ENCODE measurements around the gene IQGAP1.
"Not testable (repeated sequence)": the region's sequence is repeated elsewhere in the genome, so short reads cannot be mapped to it uniquely, and the experiment has no call there.

Gene IQGAP1

DNA sequence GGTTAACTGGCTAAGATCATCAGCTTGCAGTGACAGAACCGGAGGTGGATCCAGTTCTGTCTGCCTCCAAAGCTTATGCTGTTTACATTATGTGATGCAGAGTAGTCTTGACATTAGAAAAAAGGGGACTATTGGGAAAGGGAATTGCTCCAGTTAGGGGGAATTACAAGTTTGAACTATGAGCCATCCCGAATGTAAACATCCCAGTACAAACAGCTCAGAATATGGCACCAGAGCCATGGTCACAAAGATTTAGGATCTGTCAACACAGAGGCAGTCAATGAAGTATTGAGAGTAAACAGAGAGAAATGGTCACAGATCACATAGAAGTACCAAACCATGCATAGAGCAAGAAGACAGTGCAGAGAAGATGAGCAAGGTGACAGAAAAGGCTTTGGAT is 101.9 kb downstream of the IQGAP1 start:
- no peak for DNase-seq

- DNase-seq: no peak
Measured at GRCh38 chr15:90493647-90494046, 105.6 kb downstream of the IQGAP1 start.

- no peak for DNase-seq
Measured at GRCh38 chr15:90495067-90495466, 107.0 kb downstream of the IQGAP1 start.

DNA sequence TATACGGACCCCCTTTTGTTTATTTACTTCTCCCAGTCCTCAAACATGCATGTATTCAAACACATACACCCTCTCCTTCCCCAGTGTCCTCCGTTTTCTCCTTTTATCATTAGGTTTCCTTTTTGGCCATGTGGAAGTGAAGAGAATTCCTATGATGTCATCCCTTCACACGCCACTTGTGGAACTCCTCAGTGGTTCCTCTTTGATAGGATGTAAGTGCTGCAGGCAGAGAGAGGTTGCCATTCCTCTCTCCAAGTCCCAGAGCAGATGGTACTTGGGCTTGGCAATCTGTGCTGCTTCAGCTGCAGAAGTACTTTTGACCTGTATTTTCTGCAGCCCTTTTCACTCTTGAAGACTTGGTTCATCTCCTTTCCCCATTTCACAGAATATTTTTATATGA is 108.7 kb downstream of the IQGAP1 start:
- DNase-seq: no peak

DNA sequence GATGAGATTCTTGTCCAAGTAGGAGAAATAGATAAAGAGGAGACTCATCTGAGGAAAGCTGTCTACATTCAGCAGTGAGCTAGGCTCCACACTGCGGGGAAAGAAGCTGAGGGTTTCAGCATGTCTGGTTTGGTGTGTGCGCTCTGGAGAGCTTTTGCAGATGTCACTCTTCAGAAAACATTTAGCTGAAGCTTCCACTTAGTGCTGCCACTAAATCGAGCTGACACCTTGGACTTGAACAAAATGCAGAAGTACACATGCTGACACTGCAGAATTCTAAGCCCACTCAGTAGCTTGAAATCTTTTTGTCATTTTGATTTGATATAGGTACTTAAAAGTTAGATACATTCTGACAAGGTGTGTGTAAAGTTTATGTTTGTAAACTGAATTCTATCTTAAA is 109.3 kb downstream of the IQGAP1 start:
- DNase-seq: no peak

DNA sequence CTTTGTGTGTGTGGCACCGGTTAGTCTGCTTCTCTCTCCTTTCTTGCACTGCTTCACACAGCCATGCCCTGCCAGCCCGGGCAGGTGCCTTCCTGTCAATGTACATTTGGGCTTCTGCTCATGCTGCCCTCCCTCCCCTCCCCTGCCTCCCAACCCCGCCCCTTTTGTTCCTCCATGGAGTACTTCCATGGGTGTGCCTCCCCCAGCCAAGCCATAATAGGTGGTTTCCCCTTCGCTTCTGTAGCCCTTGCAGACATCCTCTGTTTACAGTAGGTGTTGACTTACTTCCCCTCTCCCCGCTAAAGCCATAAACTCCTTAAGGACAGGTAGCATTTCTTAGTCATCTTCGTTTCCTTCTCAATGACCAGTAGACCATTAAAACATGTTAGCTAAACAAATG is 109.9 kb downstream of the IQGAP1 start:
- no peak for DNase-seq

DNA sequence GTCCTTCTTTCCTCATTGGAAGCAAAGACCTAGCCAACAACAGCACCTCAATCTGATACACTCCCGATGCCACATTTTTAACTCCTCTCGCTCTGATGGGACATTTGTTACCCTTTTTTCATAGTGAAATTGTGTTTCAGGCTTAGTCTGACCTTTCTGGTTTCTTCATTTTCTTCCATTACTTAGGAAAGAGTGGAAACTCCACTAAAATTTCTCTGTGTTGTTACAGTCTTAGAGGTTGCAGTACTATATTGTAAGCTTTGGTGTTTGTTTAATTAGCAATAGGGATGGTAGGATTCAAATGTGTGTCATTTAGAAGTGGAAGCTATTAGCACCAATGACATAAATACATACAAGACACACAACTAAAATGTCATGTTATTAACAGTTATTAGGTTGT is 112.1 kb downstream of the IQGAP1 start:
- no peak for DNase-seq

GRCh38 chr15:90501898-90502297 is 113.9 kb downstream of the IQGAP1 start:
- no peak for DNase-seq

GRCh38 chr15:90510781-90511180 is 122.7 kb downstream of the IQGAP1 start:
- DNase-seq: not testable (repeated sequence)

DNA sequence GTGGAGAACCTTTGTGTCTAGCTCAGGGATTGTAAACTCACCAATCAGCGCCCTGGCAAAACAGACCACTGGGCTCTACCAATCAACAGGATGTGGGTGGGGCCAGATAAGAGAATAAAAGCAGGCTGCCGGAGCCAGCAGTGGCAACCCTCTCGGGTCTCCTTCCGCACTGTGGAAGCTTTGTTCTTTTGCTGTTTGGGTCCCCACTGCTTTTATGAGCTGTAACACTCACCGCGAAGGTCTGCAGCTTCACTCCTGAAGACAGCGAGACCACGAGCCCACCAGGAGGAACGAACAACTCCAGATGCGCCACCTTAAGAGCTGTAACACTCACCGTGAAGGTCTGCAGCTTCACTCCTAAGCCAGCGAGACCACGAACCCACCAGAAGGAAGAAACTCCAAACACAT is 123.2 kb downstream of the IQGAP1 start:
- peak in 1 of 5 experiments; percentile 22 for DNase-seq

DNA sequence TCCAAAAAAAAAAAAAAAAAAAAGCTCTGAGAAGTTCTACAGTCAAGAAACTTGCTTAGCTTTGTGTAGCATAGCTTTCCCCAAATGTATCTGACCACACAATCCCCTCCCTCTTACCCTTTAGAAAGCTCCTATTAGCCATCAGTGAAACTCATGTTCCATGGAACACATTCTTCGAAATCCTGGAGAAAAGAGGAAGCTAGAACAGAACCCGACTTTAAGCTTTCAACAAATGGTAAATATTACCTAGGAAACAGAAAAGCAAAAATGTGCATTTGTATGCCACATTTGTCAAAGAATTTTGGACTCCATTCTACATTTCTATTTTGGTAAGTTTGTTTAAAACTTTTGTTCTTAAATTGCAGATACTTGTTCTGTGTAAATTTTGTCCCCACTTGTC is 124.2 kb downstream of the IQGAP1 start:
- DNase-seq: no peak

DNA sequence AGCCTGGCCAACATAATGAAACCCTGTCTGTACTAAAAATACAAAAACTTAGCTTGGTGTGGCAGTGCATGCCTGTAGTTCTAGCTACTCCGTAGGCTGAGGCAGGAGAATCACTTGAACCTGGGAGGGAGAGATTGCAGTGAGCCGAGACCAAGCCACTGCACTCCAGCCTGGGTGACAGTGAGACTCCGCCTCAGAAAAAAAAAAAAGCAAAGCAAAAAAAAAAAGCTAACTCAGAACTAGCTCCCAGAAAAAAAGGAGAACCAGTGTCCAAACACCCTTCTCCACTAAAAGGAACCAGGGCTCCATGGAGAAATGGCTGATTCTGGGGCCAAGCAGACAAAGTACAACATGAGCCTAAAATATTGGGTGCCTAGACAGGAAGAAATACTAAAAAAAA is 124.9 kb downstream of the IQGAP1 start:
- no peak for DNase-seq

GRCh38 chr15:90513448-90513847 is 125.4 kb downstream of the IQGAP1 start:
- no peak for DNase-seq

DNA sequence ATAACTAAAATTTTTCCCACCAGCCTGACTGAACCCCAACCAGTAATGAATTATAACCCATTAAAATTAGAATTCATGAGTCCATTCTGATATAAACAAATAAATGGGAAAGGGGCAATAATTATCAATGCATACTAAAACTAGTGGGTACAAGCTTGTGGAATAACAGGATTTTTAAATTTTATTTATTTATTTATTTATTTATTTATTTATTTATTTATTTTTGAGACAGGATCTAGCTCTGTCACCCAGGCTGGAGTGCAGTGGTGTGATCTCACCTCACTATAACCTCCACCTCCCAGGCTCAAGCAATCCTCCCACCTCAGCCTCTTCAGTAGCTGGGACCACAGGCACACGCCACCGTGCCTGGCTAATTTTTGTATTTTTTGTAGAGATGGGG is 125.9 kb downstream of the IQGAP1 start:
- DNase-seq: not testable (repeated sequence)

DNA sequence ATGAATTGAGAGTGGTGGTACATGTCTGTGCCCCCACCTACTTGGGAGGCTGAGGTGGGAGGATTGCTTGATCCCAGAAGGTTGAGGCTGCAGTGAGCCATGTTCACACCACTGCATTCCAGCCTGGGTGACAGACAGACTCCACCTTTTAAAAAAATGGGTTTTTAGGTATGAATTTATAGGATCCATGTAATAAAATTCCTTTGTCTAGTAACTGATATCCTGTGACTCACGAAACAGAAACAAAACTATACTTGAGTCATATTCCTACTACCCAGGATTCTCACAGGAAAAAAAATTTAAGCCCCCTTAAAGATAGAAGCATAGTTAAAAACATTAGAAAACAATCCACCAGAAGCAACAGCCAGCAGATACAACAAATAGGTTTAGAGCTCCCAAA is 131.6 kb downstream of the IQGAP1 start:
- no peak for DNase-seq

DNA sequence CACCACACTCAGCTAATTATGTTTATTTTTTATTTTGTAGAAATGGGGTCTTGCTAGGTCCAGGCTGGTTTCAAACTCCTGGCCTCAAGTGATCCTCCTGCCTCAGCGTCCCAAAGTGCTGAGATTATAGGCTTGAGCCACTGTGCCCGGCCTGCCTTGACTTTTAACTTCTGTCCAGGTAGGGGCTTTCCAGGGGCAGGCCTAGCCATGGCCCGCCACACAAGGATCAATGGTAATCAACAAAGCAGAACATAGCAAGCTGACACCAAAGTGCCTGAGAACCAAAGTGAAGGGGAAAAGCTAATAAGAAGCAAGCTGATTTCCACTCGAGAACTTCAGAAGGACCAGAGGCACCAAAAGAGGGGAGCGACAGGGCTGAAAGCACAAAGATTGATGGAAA is 132.3 kb downstream of the IQGAP1 start:
- no peak for DNase-seq

DNA sequence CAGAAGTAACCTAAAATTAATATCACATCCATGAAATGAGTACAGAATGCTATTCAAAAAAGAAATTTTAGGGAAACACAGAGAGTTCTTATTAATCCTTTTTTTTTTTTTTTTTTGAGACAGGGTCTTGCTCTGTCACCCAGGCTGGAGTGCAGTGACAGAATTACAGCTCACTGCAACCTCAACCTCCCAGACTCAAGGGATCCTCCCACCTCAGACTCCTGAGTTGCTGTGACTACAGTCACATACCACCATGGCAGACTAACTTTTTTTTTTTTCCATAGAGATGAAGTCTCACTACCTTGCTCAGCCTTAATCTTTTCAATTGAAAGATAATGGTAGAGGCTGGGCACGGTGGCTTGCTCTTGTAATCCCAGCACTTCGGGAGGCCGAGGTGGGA is 135.3 kb downstream of the IQGAP1 start:
- no peak for DNase-seq

- DNase-seq: not testable (repeated sequence)
Measured at GRCh38 chr15:90524018-90524803, 136.2 kb downstream of the IQGAP1 start.

- DNase-seq: no peak
Measured at GRCh38 chr15:90529011-90529370, 140.9 kb downstream of the IQGAP1 start.

- DNase-seq: peak; percentile 23 to 77 (median 39)
Measured at GRCh38 chr15:90529371-90530249, 141.6 kb downstream of the IQGAP1 start, which contains the start of gene CRTC3. Gene CRTC3, plus strand, starts transcription at chr15:90529923. Its CDS starts 149 bp downstream, at chr15:90530072.

DNA sequence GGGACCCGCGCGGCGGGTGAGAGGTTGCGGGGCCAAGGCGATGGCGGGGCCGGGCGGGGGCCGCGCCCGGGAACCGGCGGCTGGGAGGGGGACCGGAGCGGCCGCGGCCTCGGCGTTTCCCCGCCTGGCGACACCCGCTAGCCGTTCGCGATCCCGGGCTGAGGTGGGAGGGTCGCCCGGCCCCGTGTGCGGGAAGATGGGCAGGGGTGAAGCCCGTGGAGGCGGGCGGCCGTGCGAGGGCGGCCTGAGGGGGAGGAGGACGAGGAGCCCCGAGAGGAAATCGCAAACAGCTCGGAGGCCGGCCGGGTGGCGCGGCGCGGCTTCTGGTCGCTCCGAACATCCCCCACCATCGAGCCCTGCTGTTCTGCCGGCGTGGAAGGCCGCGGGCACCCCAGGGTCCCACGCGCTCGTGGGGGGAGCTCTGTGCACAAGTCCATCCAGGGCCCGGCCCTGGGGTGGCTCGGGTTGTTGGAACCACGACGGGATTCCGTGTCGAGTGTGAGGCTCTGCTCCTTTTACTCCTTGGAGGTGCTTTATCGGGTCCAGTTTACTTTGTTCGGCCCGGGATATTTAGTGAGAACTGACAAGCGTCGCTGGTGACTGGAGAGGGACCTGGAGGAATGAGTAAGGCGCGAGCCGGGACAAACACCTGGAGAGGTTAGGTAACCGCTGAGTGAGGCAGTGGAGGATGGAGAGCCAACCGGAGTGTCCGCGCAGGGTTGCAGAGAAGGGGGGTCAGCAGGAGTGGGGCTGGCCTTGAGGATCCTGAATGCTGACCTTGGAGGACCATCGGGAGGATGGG is 142.4 kb downstream of the IQGAP1 start:
- DNase-seq: peak; percentile 15 to 65 (median 30)

DNA sequence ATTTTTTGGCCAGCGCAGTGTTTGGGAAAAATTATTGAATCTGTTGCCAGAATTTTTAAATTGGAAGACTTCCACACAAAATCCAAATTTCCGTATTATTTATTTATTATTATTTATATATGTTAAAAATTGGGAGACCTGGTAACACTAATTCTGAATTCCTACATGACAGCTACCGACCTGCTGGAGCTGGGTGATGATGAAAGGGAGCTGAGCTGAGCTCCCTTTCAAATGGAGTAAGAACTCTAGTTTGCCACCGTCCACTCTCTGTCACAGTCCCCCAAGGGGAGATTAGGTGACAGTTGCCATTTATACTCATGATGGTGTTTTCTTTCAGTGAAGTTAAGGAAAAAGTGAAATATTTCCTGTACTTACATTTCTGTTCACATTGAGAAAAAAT is 143.1 kb downstream of the IQGAP1 start:
- DNase-seq: no peak

DNA sequence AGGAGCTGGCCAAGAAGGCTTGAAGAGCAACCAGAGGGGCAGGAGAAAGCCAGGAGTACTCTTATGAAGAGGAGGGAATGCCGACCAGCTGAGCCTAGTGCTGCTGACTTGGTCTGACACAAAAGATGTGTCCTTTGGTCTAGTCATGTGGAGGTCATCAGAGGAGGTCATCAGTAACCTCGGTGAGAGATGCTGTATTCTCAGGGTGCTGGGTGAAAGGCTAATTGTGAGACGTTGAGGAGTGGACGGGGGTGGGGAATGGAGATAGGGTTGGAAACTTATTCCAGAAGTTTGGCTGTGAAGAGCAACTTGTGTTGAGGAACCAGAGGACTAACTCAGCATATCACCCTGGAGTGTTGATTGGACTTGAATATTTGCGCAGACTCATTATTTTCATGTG is 147.2 kb downstream of the IQGAP1 start:
- no peak for DNase-seq
